ENCODE data around the gene CFAP90. TPM values are rescaled to one million over a fixed set of nuclear protein-coding genes. Genes with fewer than 3 reads are reported as not detected.

The CFAP90 gene
- total and polyA plus RNA-seq, 4 experiments from 2014 or later: not detected

DNA sequence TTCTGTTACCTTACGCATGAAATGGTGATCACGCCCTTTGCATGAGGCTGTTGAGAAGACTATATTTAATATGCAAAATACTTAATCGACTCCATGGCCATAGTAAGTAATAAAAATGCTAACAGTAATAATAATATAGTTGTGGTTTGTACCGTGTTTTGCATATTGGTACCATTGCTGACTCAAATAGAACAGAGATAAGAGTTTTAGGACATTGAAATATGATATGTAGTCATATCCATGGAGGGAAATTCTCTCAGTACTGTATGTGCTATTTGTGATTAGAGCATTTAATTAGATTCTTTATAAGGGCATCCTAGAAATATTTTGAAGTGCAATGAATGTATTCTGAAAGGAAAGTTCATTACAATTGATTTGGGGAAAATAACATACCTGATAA, 41.9 kb downstream of the CFAP90 start:
- CTCF ChIA-PET (ENCODE audit: partially characterized antibody): no interaction called here
- intact Hi-C loops (cut with micrococcal nuclease): no loop called here
- H3K27me3 Mint-ChIP-seq: peaks cover 17% of the 10 kb centered on the region in 2 donors

DNA sequence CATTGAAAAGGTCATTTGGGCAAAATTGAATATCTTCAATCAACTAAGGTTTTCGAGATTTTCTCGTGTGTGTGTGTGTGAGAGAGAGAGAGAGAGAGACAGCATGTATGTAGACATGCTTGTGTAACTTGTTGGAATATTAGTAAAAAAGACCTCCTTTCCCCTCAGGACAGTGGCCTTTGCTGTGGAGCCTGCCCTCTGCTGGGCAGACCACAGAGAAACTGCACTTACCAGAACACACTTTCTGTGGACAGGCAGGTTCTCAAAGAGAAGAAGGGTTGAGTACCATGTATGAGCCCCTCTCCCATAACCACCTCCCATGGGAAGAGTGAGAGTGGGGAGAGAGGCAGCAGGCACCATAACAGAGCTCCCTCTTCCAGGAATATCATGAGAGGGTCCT, 45.6 kb downstream of the CFAP90 start:
- CTCF ChIA-PET (ENCODE audit: partially characterized antibody): no interaction called here

More for the DNA sequence above, 41.9 kb downstream of the CFAP90 start:
- POLR2A ChIA-PET (ENCODE audit: partially characterized antibody): no interaction called here
- Mint-ChIP-seq H3K9me3 (peaks cover 0 to 3% (median 0%) of the 10 kb centered on the region in 8 donors), H3K27ac (no peak overlapping the region), H3K36me3 (no peaks in the 10 kb centered on the region), H3K4me3 (no peak overlapping the region), H3K4me1 (no peaks in the 10 kb centered on the region)
- no peak for DNase-seq
- H3K27ac ChIP-seq (ENCODE audit: low read depth, low read length): no peak overlapping the region
- no peaks in the 10 kb centered on the region for H3K27me3 ChIP-seq (ENCODE audit: insufficient read depth, low read length)
- no peaks in the 10 kb centered on the region for H3K4me1 ChIP-seq (ENCODE audit: insufficient read depth, low read length)
- H3K9me3 ChIP-seq (ENCODE audit: control insufficient read depth in 1 of 2, low read length in 2 of 2): no peaks in the 10 kb centered on the region
- no peaks in the 10 kb centered on the region for H3K36me3 ChIP-seq (ENCODE audit: insufficient read depth, low read length)
- no peak overlapping the region for H3K4me3 ChIP-seq (ENCODE audit: low read length in 2 of 2)

DNA sequence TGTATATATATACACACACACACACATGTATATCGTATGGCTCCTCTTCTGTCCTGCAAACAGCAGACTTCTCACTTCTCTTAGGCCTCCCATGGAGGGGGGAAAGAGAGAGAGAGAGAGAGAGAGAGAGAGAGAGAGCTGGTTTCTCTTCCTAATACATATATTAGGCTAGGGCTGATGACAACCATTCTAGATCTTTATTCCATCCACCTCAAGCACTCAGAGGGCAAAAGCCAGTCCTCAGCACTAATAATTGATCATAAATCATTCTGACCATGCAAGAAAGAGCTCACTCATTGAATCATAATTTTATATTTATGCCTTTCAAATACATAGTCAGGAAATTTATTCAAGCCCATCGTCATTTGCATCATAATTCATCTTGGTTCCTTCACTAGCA, 47.0 kb downstream of the CFAP90 start:
- Mint-ChIP-seq H3K4me3 (no peak overlapping the region), H3K27ac (no peak overlapping the region), H3K9me3 (peaks cover 0 to 3% (median 0%) of the 10 kb centered on the region in 8 donors), H3K27me3 (peaks cover 3 to 5% of the 10 kb centered on the region in 2 donors), H3K36me3 (no peaks in the 10 kb centered on the region), H3K4me1 (no peaks in the 10 kb centered on the region)
- Histone ChIP-seq H3K4me1 (ENCODE audit: insufficient read depth, low read length) (no peaks in the 10 kb centered on the region), H3K9me3 (ENCODE audit: control insufficient read depth in 1 of 2, low read length in 2 of 2) (no peaks in the 10 kb centered on the region), H3K4me3 (ENCODE audit: low read length in 2 of 2) (no peak overlapping the region), H3K36me3 (ENCODE audit: insufficient read depth, low read length) (no peaks in the 10 kb centered on the region), H3K27ac (ENCODE audit: low read depth, low read length) (no peak overlapping the region), H3K27me3 (ENCODE audit: insufficient read depth, low read length) (no peaks in the 10 kb centered on the region)
- ChIA-PET CTCF (ENCODE audit: partially characterized antibody) (interaction anchor here (1.3 to 1.5 kb wide), 3 partner anchors 11 to 16 kb away, joined by 3 to 4 read pairs (median 3); no protein-coding TSS in a partner anchor), POLR2A (ENCODE audit: partially characterized antibody) (no interaction called here)
- DNase-seq: no peak
- intact Hi-C loops (cut with micrococcal nuclease): no loop called here

More for the DNA sequence above, 45.6 kb downstream of the CFAP90 start:
- peaks cover 3 to 6% of the 10 kb centered on the region in 2 donors for H3K27me3 Mint-ChIP-seq
- no peak overlapping the region for H3K27ac ChIP-seq (ENCODE audit: low read depth, low read length)
- POLR2A ChIA-PET (ENCODE audit: partially characterized antibody): no interaction called here
- no peaks in the 10 kb centered on the region for H3K4me1 Mint-ChIP-seq
- H3K4me3 ChIP-seq (ENCODE audit: low read length in 2 of 2): no peak overlapping the region
- no peaks in the 10 kb centered on the region for H3K36me3 Mint-ChIP-seq
- DNase-seq: no peak
- intact Hi-C loops (cut with micrococcal nuclease): no loop called here
- no peak overlapping the region for H3K27ac Mint-ChIP-seq
- no peaks in the 10 kb centered on the region for H3K4me1 ChIP-seq (ENCODE audit: insufficient read depth, low read length)
- H3K27me3 ChIP-seq (ENCODE audit: insufficient read depth, low read length): no peaks in the 10 kb centered on the region
- peaks cover 0 to 2% (median 0%) of the 10 kb centered on the region in 8 donors for H3K9me3 Mint-ChIP-seq
- no peak overlapping the region for H3K4me3 Mint-ChIP-seq
- H3K36me3 ChIP-seq (ENCODE audit: insufficient read depth, low read length): no peaks in the 10 kb centered on the region
- H3K9me3 ChIP-seq (ENCODE audit: control insufficient read depth in 1 of 2, low read length in 2 of 2): no peaks in the 10 kb centered on the region

DNA sequence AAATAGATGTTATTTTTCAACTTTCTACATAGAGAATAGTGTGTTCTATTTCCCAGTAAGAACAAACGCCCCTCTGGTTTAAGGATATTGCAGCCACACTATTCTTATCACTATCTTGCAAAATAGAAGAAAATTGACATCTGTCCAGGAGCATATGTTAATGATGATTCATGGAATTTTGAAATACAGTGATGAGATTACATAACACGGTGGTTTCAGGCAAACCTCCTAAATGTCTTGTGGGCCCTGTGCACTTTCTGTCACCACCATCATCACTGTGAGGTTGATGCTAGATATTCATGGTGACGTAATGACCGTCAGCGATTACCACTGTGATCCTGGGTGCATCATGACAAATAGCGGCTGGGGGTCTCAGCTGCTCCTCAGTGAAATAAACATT, 48.1 kb downstream of the CFAP90 start:
- Histone ChIP-seq H3K9me3 (ENCODE audit: control insufficient read depth in 1 of 2, low read length in 2 of 2) (no peaks in the 10 kb centered on the region), H3K4me1 (ENCODE audit: insufficient read depth, low read length) (no peaks in the 10 kb centered on the region), H3K27me3 (ENCODE audit: insufficient read depth, low read length) (no peaks in the 10 kb centered on the region), H3K36me3 (ENCODE audit: insufficient read depth, low read length) (no peaks in the 10 kb centered on the region), H3K27ac (ENCODE audit: low read depth, low read length) (no peak overlapping the region), H3K4me3 (ENCODE audit: low read length in 2 of 2) (no peak overlapping the region)
- Mint-ChIP-seq H3K9me3 (peaks cover 0 to 4% (median 0%) of the 10 kb centered on the region in 8 donors), H3K4me1 (no peaks in the 10 kb centered on the region), H3K4me3 (no peak overlapping the region), H3K27ac (no peak overlapping the region), H3K27me3 (peaks cover 5 to 6% of the 10 kb centered on the region in 2 donors), H3K36me3 (no peaks in the 10 kb centered on the region)
- no peak for DNase-seq
- intact Hi-C loops (cut with micrococcal nuclease): no loop called here
- ChIA-PET POLR2A (ENCODE audit: partially characterized antibody) (no interaction called here), CTCF (ENCODE audit: partially characterized antibody) (interaction anchor here (1.3 kb wide), 1 partner anchor 14 kb away, joined by 3 read pairs; no protein-coding TSS in a partner anchor)

DNA sequence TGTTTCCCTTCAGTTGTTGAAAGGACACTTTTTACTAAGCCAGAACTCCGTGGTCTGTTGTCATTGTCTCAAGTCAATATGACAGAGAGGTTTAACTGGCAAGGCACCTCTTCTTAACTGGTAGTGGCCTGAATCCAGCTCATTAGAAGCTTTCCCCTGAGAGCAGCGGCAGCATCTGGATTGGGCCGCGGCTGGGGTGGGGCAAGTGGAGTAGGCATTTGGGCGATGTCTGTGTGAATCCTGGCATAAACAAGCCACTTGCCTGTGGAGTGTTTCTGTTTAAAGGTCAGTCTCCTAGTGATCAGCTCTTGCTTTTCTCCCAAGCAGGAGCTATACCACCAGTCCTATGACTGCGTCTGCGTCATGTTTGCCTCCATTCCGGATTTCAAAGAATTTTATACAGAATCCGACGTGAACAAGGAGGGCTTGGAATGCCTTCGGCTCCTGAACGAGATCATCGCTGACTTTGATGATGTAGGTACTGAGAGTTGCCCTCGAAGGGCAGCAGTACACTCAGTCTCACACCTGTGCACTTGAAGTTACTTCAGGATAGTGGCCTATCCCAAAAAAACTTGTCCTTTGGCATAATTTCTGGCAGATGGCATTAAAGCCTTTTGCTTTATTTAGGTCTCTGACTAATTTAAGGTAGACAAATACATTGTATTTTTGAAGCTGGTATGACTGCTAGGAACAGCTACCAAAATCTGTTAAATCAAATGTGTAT, 48.9 kb downstream of the CFAP90 start:
- no peak overlapping the region for H3K4me3 ChIP-seq (ENCODE audit: low read length in 2 of 2)
- DNase-seq: no peak
- CTCF ChIA-PET (ENCODE audit: partially characterized antibody): interaction anchor here (1.3 kb wide), 1 partner anchor 14 kb away, joined by 3 read pairs; no protein-coding TSS in a partner anchor
- POLR2A ChIA-PET (ENCODE audit: partially characterized antibody): no interaction called here
- no peaks in the 10 kb centered on the region for H3K27me3 ChIP-seq (ENCODE audit: insufficient read depth, low read length)
- Mint-ChIP-seq H3K36me3 (no peaks in the 10 kb centered on the region), H3K9me3 (peaks cover 0 to 4% (median 0%) of the 10 kb centered on the region in 8 donors), H3K27ac (no peak overlapping the region), H3K27me3 (peaks cover 5 to 11% of the 10 kb centered on the region in 2 donors), H3K4me1 (no peaks in the 10 kb centered on the region), H3K4me3 (no peak overlapping the region)
- H3K4me1 ChIP-seq (ENCODE audit: insufficient read depth, low read length): no peaks in the 10 kb centered on the region
- intact Hi-C loops (cut with micrococcal nuclease): no loop called here
- H3K36me3 ChIP-seq (ENCODE audit: insufficient read depth, low read length): no peaks in the 10 kb centered on the region
- H3K9me3 ChIP-seq (ENCODE audit: control insufficient read depth in 1 of 2, low read length in 2 of 2): no peaks in the 10 kb centered on the region
- no peak overlapping the region for H3K27ac ChIP-seq (ENCODE audit: low read depth, low read length)

DNA sequence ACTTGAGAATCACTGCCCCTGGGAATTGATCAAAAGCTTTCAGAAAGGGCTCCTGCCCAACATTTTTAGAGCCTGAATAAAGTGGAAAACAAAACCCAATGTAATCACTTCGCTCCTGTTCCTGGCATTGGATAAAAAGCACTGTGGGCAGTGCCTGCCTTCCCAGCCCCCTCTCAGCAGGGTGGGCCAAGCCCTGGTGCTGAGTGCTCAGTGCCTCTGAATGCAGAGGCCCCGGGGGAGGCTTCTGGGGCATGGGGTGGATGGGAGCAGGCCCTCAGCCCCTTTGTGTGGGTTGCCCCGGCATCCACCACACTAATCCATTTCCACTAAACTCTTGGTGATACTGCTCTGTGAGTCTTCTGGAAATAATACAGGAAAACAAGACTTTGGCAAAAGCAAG, 55.6 kb downstream of the CFAP90 start:
- H3K27ac Mint-ChIP-seq: no peak overlapping the region
- ChIA-PET CTCF (ENCODE audit: partially characterized antibody) (no interaction called here), POLR2A (ENCODE audit: partially characterized antibody) (no interaction called here)
- Histone ChIP-seq H3K4me1 (ENCODE audit: insufficient read depth, low read length) (no peaks in the 10 kb centered on the region), H3K36me3 (ENCODE audit: insufficient read depth, low read length) (no peaks in the 10 kb centered on the region), H3K4me3 (ENCODE audit: low read length in 2 of 2) (no peak overlapping the region), H3K9me3 (ENCODE audit: control insufficient read depth in 1 of 2, low read length in 2 of 2) (no peaks in the 10 kb centered on the region), H3K27ac (ENCODE audit: low read depth, low read length) (no peak overlapping the region), H3K27me3 (ENCODE audit: insufficient read depth, low read length) (no peaks in the 10 kb centered on the region)
- H3K36me3 Mint-ChIP-seq: no peaks in the 10 kb centered on the region
- peaks cover 8 to 20% of the 10 kb centered on the region in 2 donors for H3K27me3 Mint-ChIP-seq
- DNase-seq: no peak
- intact Hi-C loops (cut with micrococcal nuclease): no loop called here
- H3K4me1 Mint-ChIP-seq: no peaks in the 10 kb centered on the region
- peaks cover 0 to 2% (median 0%) of the 10 kb centered on the region in 8 donors for H3K9me3 Mint-ChIP-seq
- H3K4me3 Mint-ChIP-seq: no peak overlapping the region

DNA sequence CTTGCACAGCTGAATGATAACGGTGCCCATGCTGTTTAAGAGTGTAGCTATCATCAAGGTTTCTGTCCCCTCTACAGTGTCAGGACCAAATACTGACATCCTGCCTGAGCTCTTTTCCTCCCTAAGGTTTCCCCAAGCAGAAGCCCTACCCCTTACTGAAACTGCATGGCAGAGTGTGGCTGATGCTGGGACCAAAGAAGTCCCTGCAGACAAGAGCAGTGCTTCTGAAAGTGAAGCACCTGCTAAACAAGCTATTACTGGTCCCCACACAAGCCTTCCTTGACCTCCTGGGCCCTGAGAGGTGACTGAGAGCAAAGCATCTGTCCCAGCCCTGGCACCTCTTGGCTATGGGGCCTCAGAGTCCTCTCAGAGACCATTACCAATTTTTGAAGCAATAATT, 56.1 kb downstream of the CFAP90 start:
- ChIA-PET CTCF (ENCODE audit: partially characterized antibody) (no interaction called here), POLR2A (ENCODE audit: partially characterized antibody) (no interaction called here)
- no peaks in the 10 kb centered on the region for H3K4me1 ChIP-seq (ENCODE audit: insufficient read depth, low read length)

More for the DNA sequence above, 56.1 kb downstream of the CFAP90 start:
- H3K27me3 ChIP-seq (ENCODE audit: insufficient read depth, low read length): no peaks in the 10 kb centered on the region
- Mint-ChIP-seq H3K4me3 (no peak overlapping the region), H3K4me1 (no peaks in the 10 kb centered on the region), H3K36me3 (no peaks in the 10 kb centered on the region), H3K9me3 (peaks cover 0 to 2% (median 0%) of the 10 kb centered on the region in 8 donors), H3K27me3 (peaks cover 10 to 19% of the 10 kb centered on the region in 2 donors), H3K27ac (no peak overlapping the region)
- intact Hi-C loops (cut with micrococcal nuclease): no loop called here
- H3K9me3 ChIP-seq (ENCODE audit: control insufficient read depth in 1 of 2, low read length in 2 of 2): no peaks in the 10 kb centered on the region
- no peaks in the 10 kb centered on the region for H3K36me3 ChIP-seq (ENCODE audit: insufficient read depth, low read length)
- no peak overlapping the region for H3K4me3 ChIP-seq (ENCODE audit: low read length in 2 of 2)
- no peak for DNase-seq
- H3K27ac ChIP-seq (ENCODE audit: low read depth, low read length): no peak overlapping the region
